ENCODE results near the gene UQCRQ. TPM values are rescaled to one million over a fixed set of nuclear protein-coding genes. Genes with fewer than 3 reads are reported as not detected.
A peak's percentile ranks its signal among the peaks of the same experiment; 100 is the strongest.

UQCRQ gene
- polyA plus RNA-seq, 1 of the 3 experiments (the other 2 are of a cell fraction): 694 TPM

GRCh38 chr5:132821791-132822190 is 44.7 kb upstream of the UQCRQ start:
- Histone ChIP-seq H2AFZ (ENCODE audit: low read depth) (no peak overlapping the region), H3F3A (replicated peaks; ENCODE audit: insufficient read depth) (peaks cover 4% of the 10 kb centered on the region), H3K27ac (ENCODE audit: low read depth in 2 of 2, low read length in 1 of 2) (peak overlapping the region in 1 of 2 experiments; percentile 19; a peak in 1 of 4 replicates), H3K9ac (no peak overlapping the region), H3K27me3 (ENCODE audit: insufficient read depth) (no peaks in the 10 kb centered on the region), H3K4me3 (ENCODE audit: low read depth in 2 of 2, low read length in 1 of 2) (no peak overlapping the region), H3K36me3 (replicated peaks in 1 of 2; ENCODE audit: control insufficient read depth in 1 of 2, insufficient read depth in 2 of 2, low read length in 1 of 2) (no peaks in the 10 kb centered on the region), H4K20me1 (ENCODE audit: insufficient read depth) (no peaks in the 10 kb centered on the region), H3K4me1 (ENCODE audit: control insufficient read depth in 1 of 2, insufficient read depth in 2 of 2, low read depth in 1 of 2, low read length in 1 of 2) (peaks cover 0 to 6% of the 10 kb centered on the region in 2 experiments; a peak in 1 of 4 replicates), H3K9me3 (no peaks in the 10 kb centered on the region), H3K79me2 (ENCODE audit: insufficient read depth) (no peaks in the 10 kb centered on the region), H3K4me2 (no peak overlapping the region), H3K9me2 (no peaks in the 10 kb centered on the region)
- CTCF ChIA-PET: interaction anchor here (2.1 to 6.8 kb wide), 4 partner anchors 10 to 294 kb away, joined by 8 to 105 read pairs (median 93); partner anchors contain the start of genes GDF9, SHROOM1 and UQCRQ
- POLR2A ChIA-PET: no interaction called here
- 86% methylated on average over 1 of the region's 1 CpG for WGBS (ENCODE audit: low lambda C conversion rate)
- TF ChIP-seq TCF12 (IDR thresholded peaks at IDR 0.05): peak; percentile 30; the same call in 1 of the 2 replicates
- TF ChIP-seq REST (IDR thresholded peaks at IDR 0.05; ENCODE audit: low read depth, low read length): no peak
- DNase-seq: no peak

- H3K9ac ChIP-seq: no peak overlapping the region
- H3K9me3 ChIP-seq: no peaks in the 10 kb centered on the region
- no peak for TF ChIP-seq CHD2 (IDR thresholded peaks at IDR 0.05; ENCODE audit: low read length, partially characterized antibody)
- TF ChIP-seq RXRA (IDR thresholded peaks at IDR 0.05; ENCODE audit: borderline replicate concordance, low read depth): no peak
- TF ChIP-seq REST (IDR thresholded peaks at IDR 0.05; ENCODE audit: low read depth, low read length): no peak
- no peak for TF ChIP-seq RAD21 (IDR thresholded peaks at IDR 0.05; ENCODE audit: low read length)
- TF ChIP-seq NFIC (IDR thresholded peaks at IDR 0.05; ENCODE audit: borderline replicate concordance): no peak
- TF ChIP-seq MAX (IDR thresholded peaks at IDR 0.05; ENCODE audit: low read depth): no peak
- no peak overlapping the region for H3K27ac ChIP-seq (ENCODE audit: low read depth in 2 of 2, low read length in 1 of 2)
- H3F3A ChIP-seq (replicated peaks; ENCODE audit: insufficient read depth): no peaks in the 10 kb centered on the region
- no peaks in the 10 kb centered on the region for H3K36me3 ChIP-seq (replicated peaks in 1 of 2; ENCODE audit: control insufficient read depth in 1 of 2, insufficient read depth in 2 of 2, low read length in 1 of 2)
- H3K4me1 ChIP-seq (ENCODE audit: control insufficient read depth in 1 of 2, insufficient read depth in 2 of 2, low read depth in 1 of 2, low read length in 1 of 2): peaks cover 0 to 6% of the 10 kb centered on the region in 2 experiments; a peak in 1 of 4 replicates
- no peak overlapping the region for H2AFZ ChIP-seq (ENCODE audit: low read depth)
- no peak for DNase-seq
- no peak overlapping the region for H3K4me3 ChIP-seq (ENCODE audit: low read depth in 2 of 2, low read length in 1 of 2)
- POLR2A ChIA-PET: no interaction called here
- no peaks in the 10 kb centered on the region for H4K20me1 ChIP-seq (ENCODE audit: insufficient read depth)
- WGBS (ENCODE audit: low lambda C conversion rate): 95% methylated on average over 55 of the region's 68 CpGs
- no peaks in the 10 kb centered on the region for H3K79me2 ChIP-seq (ENCODE audit: insufficient read depth)
- no peaks in the 10 kb centered on the region for H3K9me2 ChIP-seq
- CTCF ChIA-PET: interaction anchor here (0.7 to 6.8 kb wide), 4 partner anchors 60 to 295 kb away, joined by 3 to 88 read pairs (median 5); no protein-coding TSS in a partner anchor
- H3K27me3 ChIP-seq (ENCODE audit: insufficient read depth): no peaks in the 10 kb centered on the region
- H3K4me2 ChIP-seq: no peak overlapping the region
These were observed 43.6 kb upstream of the UQCRQ start for GRCh38 chr5:132822650-132823480.

All from SK-N-SH (cell line).